Left renal cortex interstitium (tissue), 4 donors: ENCODE measurements around the gene CERCAM. TPM values are rescaled to one million over a fixed set of nuclear protein-coding genes. Genes with fewer than 3 reads are reported as not detected.

Experiments
- DNase-seq, 4 donors: peaks; one replicate each; pipeline ENCODE4 v3.0.0-alpha.2; 2013; ENCODE audit warnings: low read depth in 4 of 4, low spot score in 2 of 4, missing footprints in 1 of 4
- polyA plus RNA-seq, 4 donors: library from polyadenylated mRNA; unstranded; fragments of 120-200 nt; gene quantifications; one replicate each; pipeline ENCODE4 v1.2.1, GENCODE V29; 2013; ENCODE audit not compliant: insufficient read length in 4 of 4

CERCAM gene
- polyA plus RNA-seq, 4 donors = 35.4 to 55.8 (median 47.5) TPM

DNA sequence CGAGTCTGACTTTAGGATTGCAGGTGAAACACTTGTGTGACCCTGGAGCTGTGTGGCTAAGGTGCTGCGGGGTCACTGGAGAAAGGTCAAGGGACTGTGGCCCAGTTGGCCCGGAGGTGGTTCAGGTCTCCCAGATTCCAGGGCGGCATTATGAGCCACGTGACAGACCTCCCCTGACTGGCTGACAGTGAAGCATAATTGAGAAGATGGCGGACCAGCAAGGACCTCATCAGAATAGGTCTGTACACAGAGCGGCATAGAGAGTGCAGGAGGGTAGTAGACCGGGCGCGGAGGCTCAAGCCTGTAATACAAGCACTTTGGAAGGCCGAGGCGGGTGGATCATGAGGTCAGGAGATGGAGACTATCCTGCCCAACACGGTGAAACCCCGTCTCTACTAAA lies 34.3 kb downstream of the CERCAM start:
- DNase-seq = no peak

DNA sequence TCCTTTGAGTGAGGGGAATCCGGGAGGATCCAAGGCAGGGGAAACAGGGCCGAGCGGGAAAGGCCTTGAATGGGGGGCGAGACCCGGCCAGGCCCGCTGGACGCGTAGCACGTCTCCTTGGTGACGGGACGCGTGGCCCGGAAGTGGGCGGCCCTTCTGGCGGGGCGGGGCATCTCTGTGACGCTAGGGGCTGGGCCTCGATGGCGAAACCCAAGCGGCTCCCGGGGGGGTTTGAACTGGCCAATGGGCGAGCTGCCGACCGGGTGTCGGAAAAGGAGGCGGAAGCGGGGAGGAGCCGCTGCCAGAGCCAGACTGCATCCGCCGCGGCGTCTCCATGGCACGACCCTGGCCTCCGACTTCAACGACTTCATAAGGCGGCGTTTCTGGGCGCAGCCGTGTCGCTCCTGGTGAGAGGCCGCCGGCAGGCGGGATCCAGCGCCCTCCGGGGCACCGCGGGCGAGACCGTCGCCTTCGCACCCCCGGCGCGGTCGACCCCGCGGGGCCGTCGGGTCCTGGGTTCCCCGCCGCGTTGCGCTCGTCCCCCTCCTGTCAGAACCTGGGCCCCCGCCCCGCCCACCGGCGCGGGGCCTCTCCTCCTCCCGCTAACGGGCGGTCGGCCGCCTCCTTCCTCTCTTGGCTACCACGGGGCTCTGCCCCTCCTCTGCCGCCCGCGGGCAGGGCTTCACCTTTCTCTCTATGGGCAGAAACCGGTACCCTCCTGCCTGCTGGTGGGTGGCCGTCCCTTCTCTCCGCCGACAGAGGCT lies 35.4 kb downstream of the CERCAM start, which contains the start of gene ODF2:
Gene ODF2, plus strand, starts transcription at position 158 of the 764 bp plus-strand sequence. Its CDS starts 86 bp downstream, at position 244.
- DNase-seq = peak; percentile 82 to 95 (median 94)

DNA sequence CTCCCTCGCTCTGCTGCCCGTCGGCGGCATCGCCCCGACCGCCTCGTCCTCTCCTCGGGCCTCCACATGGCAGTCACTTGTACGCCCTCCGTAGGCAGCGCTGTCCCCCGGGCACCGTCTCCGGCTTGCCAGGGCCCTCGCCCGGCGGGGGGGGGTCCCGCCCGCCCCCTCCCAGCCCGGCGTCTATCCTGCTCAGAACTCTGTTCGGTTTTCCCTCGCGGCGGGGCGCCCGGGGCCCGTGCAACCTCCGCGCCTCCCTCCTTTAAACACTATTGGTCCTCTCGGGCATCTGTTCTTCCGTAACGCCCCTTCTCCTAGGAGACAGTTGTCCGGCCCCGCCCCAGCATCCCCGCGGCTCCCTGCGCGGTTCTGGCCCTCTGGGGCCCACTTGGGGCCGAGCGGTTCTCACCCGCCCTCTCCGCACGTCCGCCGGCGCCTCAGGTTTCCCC lies 36.0 kb downstream of the CERCAM start:
- peak in 2 of 4 donors; percentile 28 to 32 for DNase-seq

DNA sequence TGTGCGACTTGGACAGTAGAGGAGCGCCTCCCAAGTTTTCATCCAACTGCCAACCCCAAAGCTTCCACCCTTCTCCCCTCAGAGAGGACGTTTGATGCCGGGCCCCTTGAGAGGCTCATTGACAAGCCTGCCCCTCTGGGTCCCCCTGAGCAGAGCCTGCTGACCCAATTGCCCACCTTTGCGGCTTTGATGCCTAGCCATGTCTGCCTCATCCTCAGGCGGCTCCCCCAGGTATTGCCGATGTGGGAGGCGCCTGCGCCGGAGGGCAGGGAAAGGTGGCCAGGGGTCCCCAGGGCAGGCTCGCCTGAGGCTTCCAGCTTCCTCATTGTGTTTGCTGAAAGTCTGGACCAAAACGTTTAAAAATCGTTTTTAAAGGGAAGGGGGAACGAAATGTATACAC lies 36.5 kb downstream of the CERCAM start:
- DNase-seq = no peak

DNA sequence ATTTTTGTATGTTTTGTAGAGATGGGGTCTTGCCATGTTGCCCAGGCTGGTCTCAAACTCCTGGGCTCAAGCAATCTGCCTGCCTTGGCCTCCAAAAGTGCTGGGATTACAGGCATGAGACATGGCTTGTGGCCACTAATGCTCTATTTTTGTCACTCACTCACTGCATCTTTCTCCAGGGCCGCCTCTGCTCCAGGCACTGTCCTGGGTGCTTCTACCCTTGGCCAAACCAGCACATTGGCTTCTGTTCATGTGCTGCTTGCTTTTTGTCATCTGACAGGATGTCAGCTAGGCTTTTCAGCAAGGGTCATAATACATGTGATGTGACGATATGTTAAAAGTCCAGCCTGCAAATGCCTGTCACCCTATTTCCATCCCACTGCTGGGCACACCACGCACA lies 38.4 kb downstream of the CERCAM start:
- no peak for DNase-seq

DNA sequence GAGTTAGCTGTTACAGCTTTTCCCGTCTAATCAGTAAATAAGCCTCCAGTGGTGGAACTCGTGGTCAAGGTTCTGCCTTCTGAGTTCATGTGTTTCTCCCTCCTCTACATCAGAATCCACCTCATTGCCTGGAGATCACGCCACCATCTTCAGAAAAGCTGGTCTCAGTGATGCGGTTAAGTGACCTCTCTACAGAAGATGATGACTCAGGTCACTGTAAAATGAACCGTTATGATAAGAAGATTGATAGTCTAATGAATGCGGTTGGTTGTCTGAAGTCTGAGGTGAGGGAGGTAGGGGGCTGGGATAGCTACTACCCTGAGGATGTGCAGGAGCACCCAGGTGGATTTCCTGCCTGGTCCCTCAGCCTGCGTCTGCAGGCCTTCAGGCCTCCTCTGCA lies 48.4 kb downstream of the CERCAM start:
- no peak for DNase-seq

DNA sequence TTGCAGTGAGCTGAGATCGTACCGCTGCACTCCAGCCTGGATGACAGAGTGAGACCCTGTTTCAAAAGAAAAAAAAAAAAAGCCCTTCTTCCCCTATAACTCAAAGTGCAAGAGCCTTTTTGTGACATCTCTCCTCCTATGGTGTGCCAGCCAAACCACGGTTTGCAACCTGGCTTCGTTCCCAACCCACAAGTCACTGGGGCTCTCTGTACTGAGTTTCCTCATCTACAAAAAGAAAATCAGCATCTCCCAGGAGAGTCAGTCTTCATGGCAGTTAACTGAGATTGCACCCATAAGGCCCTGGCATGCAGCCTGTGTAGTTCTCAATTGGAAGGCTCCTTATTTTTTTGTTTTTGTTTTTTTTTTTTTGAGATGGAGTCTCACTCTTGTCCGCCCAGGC lies 49.9 kb downstream of the CERCAM start:
- DNase-seq = no peak

DNA sequence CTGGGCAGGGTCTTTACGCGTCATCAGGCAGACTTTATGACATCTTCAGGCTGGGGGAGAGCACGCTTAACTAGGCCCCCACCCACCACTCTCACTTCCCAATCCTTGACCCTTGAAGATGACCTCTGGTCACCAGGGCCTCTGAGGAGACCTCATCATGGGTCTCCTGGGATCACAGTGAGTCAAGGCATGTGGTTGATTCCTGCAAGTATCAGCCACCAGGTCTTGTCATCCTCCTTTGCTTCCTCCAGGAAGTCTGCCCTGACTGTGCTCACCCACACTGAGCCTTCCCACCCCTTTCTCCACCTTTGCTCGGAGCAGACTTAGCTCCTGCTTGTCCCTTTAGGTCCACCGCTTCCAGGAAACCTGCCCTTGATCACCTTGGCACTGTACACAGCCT lies 52.4 kb downstream of the CERCAM start:
- no peak for DNase-seq

DNA sequence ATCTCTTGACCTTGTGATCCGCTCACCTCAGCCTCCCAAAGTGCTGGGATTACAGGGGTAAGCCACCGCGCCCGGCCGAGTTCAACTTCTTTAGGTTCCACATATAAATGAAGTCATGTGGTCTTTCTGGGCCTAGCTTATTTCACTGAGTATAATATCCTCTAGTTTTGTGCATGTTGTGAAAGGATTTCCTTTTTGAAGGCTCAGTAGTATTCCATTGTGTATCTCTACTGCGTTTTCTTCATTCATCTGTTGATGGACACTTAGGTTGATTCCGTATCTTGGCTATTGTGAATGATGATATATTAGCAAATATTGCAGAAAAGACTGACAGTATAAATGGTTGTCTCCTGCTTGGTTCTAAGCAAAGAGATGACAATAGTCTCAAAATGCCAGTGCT lies 55.2 kb downstream of the CERCAM start:
- no peak for DNase-seq

DNA sequence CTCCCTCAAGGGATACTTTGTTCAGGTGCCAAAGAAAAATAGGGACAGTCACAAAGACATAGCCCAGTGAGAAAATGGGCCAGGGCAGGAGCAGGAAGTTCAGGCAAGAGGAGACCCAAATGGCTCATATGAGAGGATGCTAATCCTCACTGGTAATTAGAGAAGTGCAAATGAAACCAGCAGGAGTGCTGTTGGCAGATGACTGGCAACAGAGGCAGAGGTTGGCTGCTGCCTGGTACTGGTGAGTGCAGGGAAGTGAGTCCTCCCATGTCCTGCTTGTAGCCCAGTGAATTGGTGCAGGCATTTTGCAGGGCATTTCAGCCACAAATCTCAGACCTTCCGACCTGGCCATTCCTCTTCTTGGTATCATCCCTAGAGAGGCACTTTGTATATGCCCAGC lies 58.6 kb downstream of the CERCAM start:
- DNase-seq = no peak

DNA sequence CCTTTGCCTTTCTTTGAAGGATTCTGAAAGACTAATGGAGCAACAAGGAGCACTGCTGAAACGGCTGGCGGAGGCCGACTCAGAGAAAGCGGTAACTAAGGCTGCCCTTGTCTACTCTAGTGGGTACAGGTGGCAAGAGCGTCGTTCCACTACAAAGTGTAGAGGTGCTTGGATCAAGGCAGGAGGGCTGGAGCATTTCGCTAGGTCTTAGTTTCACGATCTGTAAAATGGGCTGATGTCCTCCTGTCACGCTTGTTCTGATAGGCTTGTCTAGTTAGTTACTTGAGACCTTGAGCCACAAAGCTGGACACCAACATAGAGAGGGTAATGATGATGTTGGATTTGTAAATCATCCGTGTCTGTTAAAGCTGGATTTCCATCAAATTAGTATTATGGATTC lies 60.9 kb downstream of the CERCAM start:
- DNase-seq = no peak

DNA sequence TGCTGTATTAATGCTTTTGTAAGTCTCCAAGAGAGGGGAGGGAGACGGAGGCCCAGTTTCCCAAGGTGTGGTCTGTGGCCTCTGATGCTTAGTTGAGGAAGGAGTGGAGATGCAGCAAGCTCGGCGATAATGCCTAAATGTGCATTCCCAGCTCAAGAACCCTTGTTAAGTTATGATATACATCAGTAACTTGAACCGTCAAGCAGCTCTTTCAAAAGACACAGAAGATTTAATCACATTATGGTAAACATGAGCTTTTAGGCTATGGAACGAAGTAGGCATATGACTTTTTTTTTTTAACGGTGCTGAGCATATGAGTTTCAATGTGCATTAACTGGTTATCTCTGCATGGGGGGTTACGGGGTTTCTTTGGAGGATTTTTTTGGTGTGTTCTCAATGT lies 61.5 kb downstream of the CERCAM start:
- no peak for DNase-seq

DNA sequence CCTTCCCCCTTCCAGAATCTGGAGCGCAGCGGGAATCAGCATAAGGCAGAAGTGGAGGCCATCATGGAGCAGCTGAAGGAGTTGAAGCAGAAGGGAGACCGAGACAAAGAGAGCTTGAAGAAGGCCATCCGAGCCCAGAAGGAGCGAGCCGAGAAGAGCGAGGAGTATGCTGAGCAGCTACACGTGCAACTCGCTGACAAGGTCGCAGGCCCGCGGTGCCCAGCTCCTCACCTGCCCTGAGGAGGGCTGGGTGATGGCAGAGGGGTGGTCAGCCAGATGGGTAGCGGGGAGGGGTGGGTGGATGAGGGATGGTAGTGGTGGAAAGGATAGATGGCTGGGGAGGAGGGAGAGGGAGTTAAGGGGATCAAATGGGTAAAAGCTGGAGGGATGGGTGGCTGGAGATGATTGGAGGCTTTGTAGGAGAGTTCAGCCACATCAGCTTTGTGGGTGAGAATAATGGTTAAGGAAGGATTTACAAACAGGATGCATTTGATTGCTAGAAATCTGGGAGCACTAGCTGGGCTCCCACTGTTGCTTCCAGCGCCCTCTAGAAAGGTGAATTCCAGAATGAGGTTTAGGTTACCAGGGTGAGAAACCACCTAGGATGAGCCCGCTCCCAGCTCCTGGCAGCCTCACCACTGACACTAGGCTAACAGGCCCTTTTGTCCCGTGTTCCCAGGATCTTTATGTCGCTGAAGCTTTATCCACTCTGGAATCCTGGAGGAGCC lies 64.2 kb downstream of the CERCAM start:
- no peak for DNase-seq

DNA sequence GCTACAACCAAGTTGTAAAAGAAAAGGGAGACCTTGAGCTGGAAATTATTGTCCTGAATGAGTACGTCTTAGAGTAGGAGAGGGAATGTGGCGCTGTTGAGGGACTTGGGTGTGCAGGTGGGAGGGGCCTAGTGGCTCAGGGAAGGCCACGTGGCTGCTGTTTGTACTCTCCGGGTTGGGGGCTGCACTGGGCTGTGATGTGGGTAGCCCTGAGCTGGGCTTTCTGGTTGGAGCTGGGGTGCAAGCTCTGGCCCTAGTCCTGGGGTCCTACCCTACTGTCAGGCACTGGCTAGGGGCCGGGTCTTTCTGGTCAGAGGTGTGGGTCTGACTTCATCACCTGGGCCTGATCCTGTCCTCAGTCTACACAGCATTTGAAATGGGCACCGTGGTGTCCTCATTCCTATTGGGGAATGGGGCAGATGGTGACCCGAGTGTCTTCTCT lies 64.8 kb downstream of the CERCAM start:
- no peak for DNase-seq

DNA sequence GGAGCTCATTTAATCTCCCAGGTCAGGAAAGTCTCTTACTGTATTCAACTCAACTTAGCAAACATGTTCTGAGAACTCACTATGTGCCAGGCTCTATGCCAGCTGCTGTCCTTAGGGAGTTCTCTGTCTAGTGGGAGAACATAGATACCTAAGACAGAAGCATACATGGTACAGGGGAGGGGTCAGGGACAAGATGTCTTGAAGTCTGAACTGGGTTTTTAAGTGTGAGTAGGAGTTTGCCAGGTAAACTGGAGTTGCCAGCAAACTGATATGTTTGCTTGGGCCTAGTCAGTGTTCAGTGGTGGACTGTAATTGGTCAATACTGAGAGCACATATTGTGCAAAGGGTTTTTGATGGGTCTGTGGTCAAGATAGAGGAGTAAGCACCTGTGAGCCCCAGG lies 65.5 kb downstream of the CERCAM start:
- no peak for DNase-seq

Other genes starting within 250 kb of the CERCAM start
- gene CIZ1, start 229.3 kb upstream of the CERCAM start, polyA plus RNA-seq = 100 to 1,000 TPM; 101 to 163 (median 131) TPM
- 100 to 1,000 TPM in 2 of 4 donors, 10 to 100 TPM in 2; 58.1 to 246 (median 139) TPM for gene DNM1, start 217.5 kb upstream of the CERCAM start, polyA plus RNA-seq
- 100 to 1,000 TPM in 2 of 4 donors, 10 to 100 TPM in 2; 69.1 to 113 (median 87.1) TPM for gene GOLGA2, start 144.8 kb upstream of the CERCAM start, polyA plus RNA-seq
- gene SWI5, start 144.6 kb upstream of the CERCAM start, polyA plus RNA-seq = 10 to 100 TPM; 29.2 to 37.0 (median 33.2) TPM
- gene TRUB2, start 98.4 kb upstream of the CERCAM start, polyA plus RNA-seq = 10 to 100 TPM; 38.3 to 41.3 (median 39.9) TPM
- gene COQ4, start 98.0 kb upstream of the CERCAM start, polyA plus RNA-seq = 10 to 100 TPM; 52.6 to 95.2 (median 79.7) TPM
- gene SLC27A4, start 80.3 kb upstream of the CERCAM start, polyA plus RNA-seq = 10 to 100 TPM; 15.9 to 24.9 (median 21.9) TPM
- gene URM1, start 49.5 kb upstream of the CERCAM start, polyA plus RNA-seq = 10 to 100 TPM; 52.6 to 71.2 (median 57.7) TPM
- gene ODF2, start 35.1 kb downstream of the CERCAM start, polyA plus RNA-seq = 10 to 100 TPM; 36.0 to 57.2 (median 46.6) TPM
- gene GLE1, start 83.9 kb downstream of the CERCAM start, polyA plus RNA-seq = 10 to 100 TPM; 27.9 to 30.9 (median 29.9) TPM
- gene SPTAN1, start 131.7 kb downstream of the CERCAM start, polyA plus RNA-seq = 100 to 1,000 TPM; 286 to 440 (median 375) TPM
- gene DYNC2I2, start 236.0 kb downstream of the CERCAM start, polyA plus RNA-seq = 10 to 100 TPM; 55.5 to 95.5 (median 78.0) TPM